ENCODE data around the gene NFATC1.

DNA sequence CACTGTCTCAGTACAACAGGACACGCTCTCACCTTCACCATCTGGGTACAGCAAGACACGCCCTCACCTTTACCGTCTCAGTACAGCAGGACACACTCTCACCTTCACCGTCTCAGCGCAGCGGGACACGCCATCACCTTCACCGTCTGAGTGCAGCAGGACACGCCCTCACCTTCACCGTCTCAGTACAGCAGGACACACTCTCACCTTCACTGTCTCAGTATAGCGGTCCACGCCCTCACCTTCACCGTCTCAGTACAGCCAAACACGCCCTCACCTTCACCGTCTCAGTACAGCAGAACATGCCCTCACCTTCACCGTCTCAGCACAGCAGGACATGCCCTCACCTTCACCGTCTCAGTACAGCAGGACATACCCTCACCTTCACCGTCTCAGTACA lies 174.0 kb downstream of the NFATC1 start:
- no peak for TF ChIP-seq EZH2phosphoT487 (IDR thresholded peaks at IDR 0.05; ENCODE audit: low read depth, severe bottlenecking, unreplicated experiment)
- TF ChIP-seq, protein P1, sequence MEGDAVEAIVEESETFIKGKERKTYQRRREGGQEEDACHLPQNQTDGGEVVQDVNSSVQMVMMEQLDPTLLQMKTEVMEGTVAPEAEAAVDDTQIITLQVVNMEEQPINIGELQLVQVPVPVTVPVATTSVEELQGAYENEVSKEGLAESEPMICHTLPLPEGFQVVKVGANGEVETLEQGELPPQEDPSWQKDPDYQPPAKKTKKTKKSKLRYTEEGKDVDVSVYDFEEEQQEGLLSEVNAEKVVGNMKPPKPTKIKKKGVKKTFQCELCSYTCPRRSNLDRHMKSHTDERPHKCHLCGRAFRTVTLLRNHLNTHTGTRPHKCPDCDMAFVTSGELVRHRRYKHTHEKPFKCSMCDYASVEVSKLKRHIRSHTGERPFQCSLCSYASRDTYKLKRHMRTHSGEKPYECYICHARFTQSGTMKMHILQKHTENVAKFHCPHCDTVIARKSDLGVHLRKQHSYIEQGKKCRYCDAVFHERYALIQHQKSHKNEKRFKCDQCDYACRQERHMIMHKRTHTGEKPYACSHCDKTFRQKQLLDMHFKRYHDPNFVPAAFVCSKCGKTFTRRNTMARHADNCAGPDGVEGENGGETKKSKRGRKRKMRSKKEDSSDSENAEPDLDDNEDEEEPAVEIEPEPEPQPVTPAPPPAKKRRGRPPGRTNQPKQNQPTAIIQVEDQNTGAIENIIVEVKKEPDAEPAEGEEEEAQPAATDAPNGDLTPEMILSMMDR (IDR thresholded peaks at IDR 0.05; ENCODE audit: poor library complexity): no peak
